Progenitor cell of endocrine pancreas (in vitro differentiated cells): ENCODE measurements around the gene OSBP2. TPM values are rescaled to one million over a fixed set of nuclear protein-coding genes. Genes with fewer than 3 reads are reported as not detected.

ENCODE experiments used
- DNase-seq: peaks from one replicate; pipeline ENCODE4 v3.0.0; 2021; ENCODE audit warnings: low spot score; ENCODE audit not compliant: unreplicated experiment
- H3K27ac Mint-ChIP-seq: 2 replicates; pipeline ENCODE4 v1.8.0; 2021; ENCODE audit warnings: mild to moderate bottlenecking, moderate library complexity, mixed read lengths
- H3K27me3 Mint-ChIP-seq: 2 replicates; pipeline ENCODE4 v1.8.0; 2021; ENCODE audit warnings: mixed read lengths
- H3K36me3 Mint-ChIP-seq: 2 replicates; pipeline ENCODE4 v1.8.0; 2022; ENCODE audit warnings: mixed read lengths; ENCODE audit not compliant: insufficient read depth
- H3K4me1 Mint-ChIP-seq: 2 replicates; pipeline ENCODE4 v1.8.0; 2021; ENCODE audit warnings: low read depth, mixed read lengths
- H3K4me3 Mint-ChIP-seq: 2 replicates; pipeline ENCODE4 v1.8.0; 2021; ENCODE audit warnings: low read depth, mild to moderate bottlenecking, moderate library complexity, mixed read lengths
- H3K9me3 Mint-ChIP-seq: 2 replicates; pipeline ENCODE4 v1.8.0; 2021; ENCODE audit warnings: low read depth, mixed read lengths
- CTCF ChIP-seq: fragments of 200-600 bp; sonication (generic); IDR thresholded peaks from one replicate; pipeline ENCODE4 v1.5.0; 2021; ENCODE audit warnings: antibody characterized with exemption, mild to moderate bottlenecking; ENCODE audit not compliant: unreplicated experiment
- total RNA-seq: library from RNA; stranded (reverse); gene quantifications from 2 replicates; pipeline ENCODE4 v1.2.1, GENCODE V29; 2021

OSBP2 gene
- total RNA-seq, 1 donor from 2014 or later, result 8.3 TPM

GRCh38 chr22:30855677-30856518, 161.2 kb downstream of the OSBP2 start:
- DNase-seq, result no peak
- H3K4me1 Mint-ChIP-seq, result peaks cover 4% of the 10 kb centered on the region
- no peaks in the 10 kb centered on the region for H3K27me3 Mint-ChIP-seq
- TF ChIP-seq CTCF, result no peak
- H3K9me3 Mint-ChIP-seq, result peaks cover 12% of the 10 kb centered on the region
- no peak overlapping the region for H3K27ac Mint-ChIP-seq
- H3K36me3 Mint-ChIP-seq, result peaks cover 8% of the 10 kb centered on the region
- H3K4me3 Mint-ChIP-seq, result no peak overlapping the region

- DNase-seq, result no peak
- Mint-ChIP-seq H3K9me3 (peaks cover 12% of the 10 kb centered on the region), H3K27ac (peak overlapping the region; percentile 9), H3K27me3 (no peaks in the 10 kb centered on the region), H3K4me1 (peaks cover 4% of the 10 kb centered on the region), H3K36me3 (peaks cover 8% of the 10 kb centered on the region), H3K4me3 (no peak overlapping the region)
- no peak for TF ChIP-seq CTCF
Measured at GRCh38 chr22:30856741-30857502, 162.2 kb downstream of the OSBP2 start.

GRCh38 chr22:30857791-30858190, 163.1 kb downstream of the OSBP2 start:
- Mint-ChIP-seq H3K36me3 (peaks cover 7% of the 10 kb centered on the region), H3K27ac (no peak overlapping the region), H3K27me3 (no peaks in the 10 kb centered on the region), H3K4me1 (peaks cover 4% of the 10 kb centered on the region), H3K4me3 (no peak overlapping the region), H3K9me3 (peaks cover 7% of the 10 kb centered on the region)
- DNase-seq, result no peak
- no peak for TF ChIP-seq CTCF

GRCh38 chr22:30858976-30859713, 164.5 kb downstream of the OSBP2 start:
- Mint-ChIP-seq H3K9me3 (peaks cover 2% of the 10 kb centered on the region), H3K27ac (no peak overlapping the region)

More at GRCh38 chr22:30858976-30859713, 164.5 kb downstream of the OSBP2 start:
- no peak for TF ChIP-seq CTCF
- H3K4me3 Mint-ChIP-seq, result no peak overlapping the region
- H3K36me3 Mint-ChIP-seq, result peaks cover 2% of the 10 kb centered on the region
- no peaks in the 10 kb centered on the region for H3K27me3 Mint-ChIP-seq
- no peak for DNase-seq
- peaks cover 4% of the 10 kb centered on the region for H3K4me1 Mint-ChIP-seq
